H1 (cell line): ENCODE measurements around the gene BRD4. TPM values are rescaled to one million over a fixed set of nuclear protein-coding genes. Genes with fewer than 3 reads are reported as not detected.

Experiments
- CHD2 ChIP-seq: IDR thresholded peaks from 2 replicates; pipeline ENCODE4 v1.6.1; 2012; ENCODE audit warnings: low read length, improper control_type of control experiment
- CHD7 ChIP-seq: fragments of 300-600 bp; sonication (generic); IDR thresholded peaks from 2 replicates; pipeline ENCODE4 v1.7.1; 2012; ENCODE audit warnings: low read length, moderate library complexity, mild to moderate bottlenecking, inconsistent platforms; ENCODE audit not compliant: insufficient replicate concordance
- CREB1 ChIP-seq: IDR thresholded peaks from 2 replicates; pipeline ENCODE4 v1.6.1; 2012; ENCODE audit warnings: inconsistent platforms
- FOSL1 ChIP-seq: IDR thresholded peaks from 2 replicates; pipeline ENCODE4 v1.6.1; 2011; ENCODE audit warnings: mild to moderate bottlenecking, low read depth, low read length, moderate library complexity; ENCODE audit not compliant: insufficient read depth
- HDAC2 ChIP-seq, 2 experiments: fragments of 300-600 bp in 1 of 2; sonication (generic) in 1 of 2; IDR thresholded peaks; 2 replicates each; pipeline ENCODE4 v1.6.1; 2011 to 2012; ENCODE audit warnings: low read depth in 2 of 2, low read length in 2 of 2, mild to moderate bottlenecking in 2 of 2, moderate library complexity in 2 of 2, borderline replicate concordance in 1 of 2, inconsistent platforms in 1 of 2
- HDAC6 ChIP-seq: IDR thresholded peaks from one replicate; pipeline ENCODE4 v1.7.1; 2012; ENCODE audit warnings: low read depth, mild to moderate bottlenecking, inconsistent platforms, low read length, moderate library complexity
- JUND ChIP-seq: IDR thresholded peaks from 2 replicates; pipeline ENCODE4 v1.6.1; 2011; ENCODE audit warnings: mild to moderate bottlenecking, improper control_type of control experiment, low read length
- KDM1A ChIP-seq: fragments of 200-600, 300-600 bp; sonication (generic); IDR thresholded peaks from 2 replicates; pipeline ENCODE4 v1.7.1; 2016; ENCODE audit warnings: mild to moderate bottlenecking, low read length, borderline replicate concordance
- NRF1 ChIP-seq: IDR thresholded peaks from 2 replicates; pipeline ENCODE4 v1.6.1; 2011; ENCODE audit warnings: mild to moderate bottlenecking, low read depth, low read length, improper control_type of control experiment
- RFX5 ChIP-seq: IDR thresholded peaks from 2 replicates; pipeline ENCODE4 v1.6.1; 2011; ENCODE audit warnings: low read depth, low read length, improper control_type of control experiment, borderline replicate concordance
- USF2 ChIP-seq: IDR thresholded peaks from 2 replicates; pipeline ENCODE4 v1.6.1; 2011; ENCODE audit warnings: low read length, improper control_type of control experiment
- YY1 ChIP-seq: IDR thresholded peaks from 2 replicates; pipeline ENCODE4 v1.6.1; 2011; ENCODE audit warnings: low read depth, mild to moderate bottlenecking, low read length
- polyA plus RNA-seq, 7 experiments: library from polyadenylated mRNA; depleted of rRNA in 3 of 7; stranded (reverse) in 5 of 7; unstranded in 2 of 7; fragments of >200 nt in 5 of 7; fragments of 200-250 nt in 2 of 7; gene quantifications; 1 replicate in 5 of 7; 2 replicates in 1 of 7; 4 replicates in 1 of 7; pipeline versions ENCODE4 v1.2.1 to v1.2.3, GENCODE V29; 2011 to 2013; ENCODE audit warnings: missing spikeins in 2 of 7, mixed read lengths in 2 of 7
- total RNA-seq: library from RNA; stranded (reverse); fragmentation: NEBNext Ultra II Directional; extraction: Animal tissue kit (Norgen Biotek cat#: 25700); gene quantifications from 2 replicates; pipeline ENCODE4 v1.2.1, GENCODE V29; 2021

The BRD4 gene
- total and polyA plus RNA-seq, 2 of the 8 experiments (the other 6 are each of a cell fraction or from before 2014, with no cell fraction given): 14.1 to 146 TPM

GRCh38 chr19:15264933-15265206, 67.5 kb downstream of the BRD4 start (continued):
- no peak for TF ChIP-seq CHD7
- TF ChIP-seq YY1: no peak
- no peak for TF ChIP-seq CREB1
- TF ChIP-seq CHD2: no peak
- no peak for TF ChIP-seq NRF1
- TF ChIP-seq HDAC2 (IDR thresholded peaks at IDR 0.05; ENCODE audit: borderline replicate concordance in 1 of 2, low read depth in 2 of 2, low read length in 2 of 2): no peak
- no peak for TF ChIP-seq KDM1A
- TF ChIP-seq HDAC6: no peak
- TF ChIP-seq USF2: no peak
- no peak for TF ChIP-seq FOSL1
- no peak for TF ChIP-seq RFX5
- no peak for TF ChIP-seq JUND
